ES-I3 (cell line): ENCODE results near the gene CEP83.
"Not testable (repeated sequence)": the region's sequence is repeated elsewhere in the genome, so short reads cannot be mapped to it uniquely, and the experiment has no call there.

ENCODE experiments used
- H3K36me3 ChIP-seq: 2 replicates; pipeline ENCODE4 v1.6.1; 2013; ENCODE audit warnings: mild to moderate bottlenecking, low read length, control low read depth, moderate library complexity; ENCODE audit not compliant: insufficient read depth
- H3K4me1 ChIP-seq: 2 replicates; pipeline ENCODE4 v1.6.1; 2013; ENCODE audit warnings: mild to moderate bottlenecking, control low read depth, low read length; ENCODE audit not compliant: insufficient read depth
- H3K9ac ChIP-seq: 2 replicates; pipeline ENCODE4 v1.6.1; 2013; ENCODE audit warnings: low read depth, mild to moderate bottlenecking, low read length, moderate library complexity
- H3K9me3 ChIP-seq: 2 replicates; pipeline ENCODE4 v1.6.1; 2013; ENCODE audit warnings: mild to moderate bottlenecking, low read length, moderate library complexity; ENCODE audit not compliant: control insufficient read depth, insufficient read depth

Gene CEP83

DNA sequence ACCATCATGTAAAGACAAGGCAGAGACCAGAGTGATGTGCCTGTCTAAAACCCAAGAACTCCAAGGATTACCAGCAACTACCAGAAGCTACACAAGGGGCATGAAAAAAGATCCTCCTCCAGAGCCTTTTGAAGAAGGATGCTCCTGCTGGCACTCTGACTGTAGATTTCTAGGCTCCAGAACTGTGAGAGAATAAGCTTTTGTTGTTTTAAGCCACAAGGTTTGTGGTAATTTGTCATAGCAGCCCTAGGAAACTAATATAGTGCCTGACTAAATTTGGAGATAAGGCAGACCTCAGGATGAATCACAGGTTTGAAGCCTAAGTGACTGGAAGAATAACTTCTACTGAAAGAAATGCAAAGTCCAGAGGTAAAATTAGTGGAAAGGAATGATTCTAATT is 132.9 kb downstream of the CEP83 start:
- H3K4me1 ChIP-seq = no peaks in the 10 kb centered on the region
- peaks cover 7% of the 10 kb centered on the region for H3K36me3 ChIP-seq
- H3K9ac ChIP-seq = no peak overlapping the region
- H3K9me3 ChIP-seq = no peaks in the 10 kb centered on the region; the same call in 1 of the 2 replicates

DNA sequence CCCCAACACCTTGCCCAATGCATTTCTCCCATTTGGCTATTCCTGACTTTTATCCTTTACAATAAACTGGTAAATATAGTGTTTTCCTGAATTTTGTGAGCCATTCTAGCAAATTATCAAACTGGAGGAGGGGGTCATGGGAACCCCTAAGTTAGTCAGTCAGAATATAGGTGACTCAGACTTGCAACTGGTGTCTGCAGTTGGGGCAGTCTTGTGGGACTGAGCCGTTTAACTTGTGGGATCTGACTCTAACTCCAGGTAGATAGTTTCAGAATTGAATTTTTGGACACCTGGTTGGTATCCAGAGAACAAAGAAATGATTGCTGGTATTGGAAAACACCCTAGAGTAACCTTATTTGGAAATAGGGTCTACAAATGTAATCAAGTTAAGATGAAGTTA is 133.4 kb downstream of the CEP83 start:
- H3K9ac ChIP-seq = no peak overlapping the region
- H3K36me3 ChIP-seq = peaks cover 10% of the 10 kb centered on the region
- no peaks in the 10 kb centered on the region for H3K4me1 ChIP-seq
- H3K9me3 ChIP-seq = no peaks in the 10 kb centered on the region; the same call in 1 of the 2 replicates

DNA sequence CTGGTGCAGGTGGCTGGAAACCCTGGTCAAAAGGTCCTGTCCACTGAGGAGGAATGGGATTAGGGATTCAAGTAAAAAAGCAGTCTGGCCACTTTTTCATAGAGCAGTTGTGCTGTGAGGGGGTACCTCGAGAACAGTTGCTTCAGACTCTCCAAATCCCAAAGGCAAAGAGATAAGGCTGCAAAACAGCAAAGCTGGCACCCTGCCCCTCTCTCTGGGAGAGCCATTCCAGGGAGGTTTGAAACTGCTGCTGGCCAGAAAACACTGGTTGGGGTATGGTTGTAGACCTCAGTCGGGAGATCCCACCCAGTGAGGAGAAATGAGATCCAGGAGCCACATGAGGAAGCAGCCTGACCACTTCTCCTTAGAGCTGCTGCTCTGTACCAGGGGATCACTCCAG is 137.3 kb downstream of the CEP83 start:
- H3K9ac ChIP-seq = no peak overlapping the region
- H3K4me1 ChIP-seq = no peaks in the 10 kb centered on the region
- peaks cover 17% of the 10 kb centered on the region for H3K36me3 ChIP-seq
- peaks cover 15% of the 10 kb centered on the region for H3K9me3 ChIP-seq

DNA sequence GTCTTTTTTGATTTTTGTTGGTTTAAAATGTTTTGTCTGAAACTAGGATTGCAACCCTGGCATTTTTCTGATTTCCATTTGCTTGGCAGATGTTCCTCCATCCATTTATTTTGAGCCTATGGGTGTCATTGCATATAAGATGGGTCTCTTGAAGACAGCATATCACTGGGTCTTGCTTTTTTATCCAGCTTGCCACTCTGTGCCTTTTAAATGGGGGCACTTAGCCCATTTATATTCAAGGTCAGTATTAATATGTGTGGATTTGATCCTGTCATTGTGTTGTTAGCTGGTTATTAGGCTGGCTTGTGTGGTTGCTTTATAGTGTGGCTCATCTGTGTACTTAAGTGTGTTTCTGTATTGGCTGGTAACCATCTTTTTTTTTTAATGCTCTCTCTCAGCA is 139.6 kb downstream of the CEP83 start:
- Histone ChIP-seq H3K9me3 (peaks cover 15% of the 10 kb centered on the region), H3K4me1 (no peaks in the 10 kb centered on the region), H3K9ac (no peak overlapping the region), H3K36me3 (peaks cover 12% of the 10 kb centered on the region; the same call in 1 of the 2 replicates)

DNA sequence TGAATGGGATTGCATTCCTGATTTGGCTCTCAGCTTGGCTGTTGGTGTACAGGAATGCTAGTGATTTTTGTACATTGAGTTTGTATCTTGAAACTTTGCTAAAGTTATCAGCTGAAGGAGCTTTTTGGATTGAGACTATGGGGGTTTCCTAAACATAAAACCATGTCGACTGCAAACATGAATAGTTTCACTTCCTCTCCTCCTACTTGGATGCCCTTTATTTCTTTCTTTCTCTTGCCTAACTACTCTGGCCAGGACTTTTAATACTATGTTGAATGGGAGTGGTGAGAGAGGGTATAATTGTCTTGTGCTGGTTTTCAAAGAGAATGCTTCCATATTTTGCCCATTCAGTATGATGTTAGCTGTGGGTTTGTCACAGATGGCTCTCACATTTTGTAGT is 141.5 kb downstream of the CEP83 start:
- H3K9ac ChIP-seq = no peak overlapping the region
- peaks cover 15% of the 10 kb centered on the region for H3K9me3 ChIP-seq
- peaks cover 12% of the 10 kb centered on the region; the same call in 1 of the 2 replicates for H3K36me3 ChIP-seq
- no peaks in the 10 kb centered on the region for H3K4me1 ChIP-seq

DNA sequence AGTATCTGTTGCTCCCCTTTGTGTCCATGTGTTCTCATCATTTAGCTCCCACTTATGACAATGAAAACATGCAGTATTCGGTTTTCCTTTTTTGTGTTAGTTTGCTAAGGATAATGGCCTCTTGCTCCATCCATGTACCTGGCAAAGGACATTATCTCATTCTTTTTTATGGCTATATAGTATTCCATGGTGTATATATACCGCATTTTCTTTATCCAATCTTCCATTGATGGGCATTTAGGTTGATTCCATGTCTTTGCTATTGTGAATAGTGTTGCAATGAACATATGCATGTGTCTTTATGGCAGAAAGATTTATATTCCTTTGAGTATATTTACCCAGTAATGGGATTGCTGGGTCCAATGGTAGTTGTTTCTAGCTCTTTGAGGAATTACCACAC is 143.1 kb downstream of the CEP83 start:
- H3K9ac ChIP-seq, H3K4me1 ChIP-seq, H3K36me3 ChIP-seq: not testable (repeated sequence)
- peaks cover 15% of the 10 kb centered on the region for H3K9me3 ChIP-seq

DNA sequence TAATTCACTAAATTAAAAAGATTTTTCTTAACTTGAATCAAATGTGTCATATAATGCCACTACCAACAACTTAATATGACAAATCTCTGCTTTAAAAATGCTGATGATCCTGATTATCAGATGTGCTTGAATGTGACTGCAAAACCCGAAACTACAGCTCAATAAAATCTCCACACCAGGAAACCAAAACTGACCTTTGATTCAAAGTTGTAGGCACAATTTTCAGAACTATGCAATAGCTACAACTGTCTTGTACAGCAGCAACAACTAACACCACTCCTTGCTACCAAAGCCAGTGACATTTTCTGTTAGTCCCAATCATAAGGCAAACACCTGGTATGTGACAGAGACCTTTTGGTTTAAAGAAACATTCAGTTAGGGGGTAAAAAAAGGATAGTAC is 147.3 kb downstream of the CEP83 start:
- no peaks in the 10 kb centered on the region for H3K36me3 ChIP-seq
- no peak overlapping the region for H3K9ac ChIP-seq
- H3K9me3 ChIP-seq = no peaks in the 10 kb centered on the region
- H3K4me1 ChIP-seq = no peaks in the 10 kb centered on the region

DNA sequence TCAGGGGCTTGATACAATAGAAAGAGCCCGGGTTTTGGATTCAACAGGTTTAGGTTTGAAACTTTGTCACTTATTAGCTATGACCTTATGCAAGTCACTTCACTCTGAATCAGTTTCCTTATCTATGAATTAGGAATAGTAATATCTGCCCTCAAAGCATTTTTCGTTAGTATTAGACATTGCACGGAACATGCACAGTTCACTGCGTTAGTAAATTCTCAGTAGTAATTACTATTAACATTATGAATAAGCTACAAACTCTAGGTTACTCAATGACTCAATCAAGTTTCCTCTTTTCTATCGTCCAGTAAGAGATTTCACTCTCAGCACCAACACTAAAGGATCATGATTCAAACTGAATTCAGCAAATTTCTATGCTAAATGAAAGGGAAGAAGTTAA is 150.3 kb downstream of the CEP83 start:
- H3K36me3 ChIP-seq = no peaks in the 10 kb centered on the region
- H3K9me3 ChIP-seq = no peaks in the 10 kb centered on the region
- H3K9ac ChIP-seq = no peak overlapping the region
- H3K4me1 ChIP-seq = peaks cover 17% of the 10 kb centered on the region

DNA sequence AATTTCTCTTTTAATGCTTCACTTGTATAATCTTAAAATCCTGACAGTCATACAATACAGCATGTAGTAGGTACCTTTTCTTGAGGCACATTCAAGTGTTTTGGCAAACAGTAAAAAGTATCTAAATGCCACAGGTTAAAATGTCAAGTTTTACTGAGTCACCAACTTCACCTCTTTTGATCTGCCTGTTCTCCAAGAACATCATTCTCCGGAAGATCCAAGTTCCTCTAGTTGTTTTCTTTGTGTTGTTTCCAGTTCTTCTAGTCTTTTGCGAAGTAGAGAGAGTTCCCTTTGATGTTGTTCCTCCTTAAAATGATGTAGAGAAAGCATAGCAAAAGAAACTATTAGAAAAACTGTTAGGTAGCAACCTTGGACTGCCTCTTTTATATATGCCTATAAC is 151.1 kb downstream of the CEP83 start:
- no peaks in the 10 kb centered on the region for H3K36me3 ChIP-seq
- peaks cover 24% of the 10 kb centered on the region for H3K4me1 ChIP-seq
- no peaks in the 10 kb centered on the region for H3K9me3 ChIP-seq
- no peak overlapping the region for H3K9ac ChIP-seq

DNA sequence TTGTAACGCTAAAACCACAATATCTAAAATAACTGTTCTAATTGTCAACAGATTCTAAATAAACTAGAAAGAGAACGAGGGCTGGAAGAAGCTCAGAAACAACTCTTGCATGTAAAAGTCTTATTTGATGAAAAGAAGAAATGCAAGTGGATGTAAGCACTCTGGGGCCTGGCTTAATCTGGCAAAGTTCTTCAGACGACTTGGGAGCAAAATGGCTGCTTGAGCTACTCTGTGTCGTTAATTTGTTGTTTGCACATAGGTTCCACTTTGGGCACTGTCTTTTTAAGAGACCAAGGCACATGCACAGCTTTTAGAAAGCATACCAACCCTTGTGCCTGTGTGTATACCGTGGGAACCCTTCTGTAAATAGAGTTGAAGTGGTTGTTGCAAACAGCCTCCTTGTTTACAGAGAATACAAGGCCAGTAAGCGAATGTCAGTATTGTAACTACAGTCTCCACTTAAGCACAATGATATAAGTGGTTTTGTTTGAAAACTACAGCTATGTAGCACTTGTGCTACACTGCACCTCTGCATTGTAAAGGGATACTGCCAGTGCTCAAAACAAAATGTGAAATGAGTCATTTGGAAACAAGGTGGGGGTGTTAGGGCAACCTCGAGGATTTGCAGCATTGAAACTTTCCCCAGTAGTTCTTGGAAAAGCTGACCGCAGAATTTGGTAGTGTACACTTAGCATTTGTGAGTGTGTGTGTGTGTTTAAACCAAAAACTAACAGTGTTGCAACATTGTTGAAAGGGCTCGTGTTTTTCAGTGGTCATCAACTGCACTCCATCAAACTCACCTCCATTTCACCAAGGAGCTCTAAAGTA is 154.3 kb downstream of the CEP83 start:
- Histone ChIP-seq H3K9me3 (no peaks in the 10 kb centered on the region), H3K9ac (peak overlapping the region; percentile 6; the same call in 1 of the 2 replicates), H3K36me3 (no peaks in the 10 kb centered on the region; the same call in 1 of the 2 replicates)

DNA sequence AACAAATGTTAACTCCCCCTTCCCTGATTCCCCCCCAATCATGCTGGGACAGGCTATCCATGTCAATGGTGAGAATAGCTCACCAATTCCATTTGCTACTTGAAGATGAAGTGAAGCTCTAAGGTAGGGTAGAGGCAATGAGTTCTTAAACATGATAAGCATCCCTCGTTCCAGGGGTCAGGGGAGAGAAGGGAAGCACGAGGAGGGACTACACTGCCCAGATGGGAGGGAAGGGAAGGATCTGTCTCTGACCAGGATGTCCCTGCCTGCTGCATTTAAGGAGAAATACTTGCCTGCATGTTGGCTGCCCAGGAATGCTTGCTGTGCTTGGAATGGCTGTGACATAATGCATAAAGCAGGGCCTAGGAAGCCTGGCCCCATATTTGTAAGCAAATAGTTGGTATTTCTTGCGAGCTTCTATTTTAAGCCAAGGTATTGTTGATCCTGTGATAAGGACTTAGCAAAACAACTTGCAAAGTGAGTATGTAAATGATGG is 155.1 kb downstream of the CEP83 start:
- H3K9ac ChIP-seq = no peak overlapping the region; the same call in 1 of the 2 replicates
- H3K9me3 ChIP-seq = no peaks in the 10 kb centered on the region
- no peaks in the 10 kb centered on the region; the same call in 1 of the 2 replicates for H3K36me3 ChIP-seq
- H3K4me1 ChIP-seq = peaks cover 27% of the 10 kb centered on the region

More for the DNA sequence above, 154.3 kb downstream of the CEP83 start:
- H3K4me1 ChIP-seq = peaks cover 27% of the 10 kb centered on the region

DNA sequence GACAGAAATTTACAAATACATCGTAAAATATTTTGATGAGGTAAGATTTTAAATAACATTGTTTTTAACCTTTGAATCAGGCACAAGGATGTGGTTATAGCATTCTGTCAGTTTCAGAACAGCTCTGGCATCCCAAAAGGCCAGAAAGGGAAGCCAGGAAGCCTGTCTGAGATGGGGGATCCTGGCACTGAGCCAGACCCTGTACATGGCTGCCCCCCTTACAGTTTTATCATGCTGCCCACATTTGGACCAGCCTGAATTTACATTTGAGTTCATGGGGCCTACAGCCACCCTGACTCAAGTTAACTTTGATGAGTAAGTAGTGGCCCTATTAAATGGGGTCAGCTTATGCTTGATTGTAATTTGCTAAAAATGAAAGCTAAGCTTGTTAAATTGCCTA is 155.7 kb downstream of the CEP83 start:
- Histone ChIP-seq H3K9me3 (no peaks in the 10 kb centered on the region), H3K4me1 (peaks cover 27% of the 10 kb centered on the region), H3K36me3 (no peaks in the 10 kb centered on the region; the same call in none of the 2 replicates), H3K9ac (no peak overlapping the region)

DNA sequence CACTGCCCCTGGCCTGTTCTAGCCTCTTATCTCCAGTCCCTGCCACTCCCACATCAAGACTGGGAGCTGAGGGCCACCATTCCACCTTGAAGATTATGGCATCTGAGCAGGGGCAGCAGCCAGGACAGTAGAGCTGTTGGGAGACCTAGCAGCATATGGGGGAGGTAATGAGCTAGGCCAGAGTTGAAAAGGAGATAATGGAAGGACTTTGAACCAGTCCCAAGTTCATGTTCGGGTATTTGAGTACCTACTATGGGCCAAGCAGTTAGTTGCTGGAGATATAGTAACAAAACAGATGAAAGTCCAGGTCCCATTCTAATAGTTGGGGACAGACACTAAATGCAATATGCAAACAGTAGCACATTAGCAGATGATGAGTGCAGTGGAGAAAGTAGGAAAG is 159.8 kb downstream of the CEP83 start:
- Histone ChIP-seq H3K4me1 (peaks cover 15% of the 10 kb centered on the region), H3K9ac (no peak overlapping the region), H3K9me3 (no peaks in the 10 kb centered on the region), H3K36me3 (no peaks in the 10 kb centered on the region; the same call in none of the 2 replicates)

DNA sequence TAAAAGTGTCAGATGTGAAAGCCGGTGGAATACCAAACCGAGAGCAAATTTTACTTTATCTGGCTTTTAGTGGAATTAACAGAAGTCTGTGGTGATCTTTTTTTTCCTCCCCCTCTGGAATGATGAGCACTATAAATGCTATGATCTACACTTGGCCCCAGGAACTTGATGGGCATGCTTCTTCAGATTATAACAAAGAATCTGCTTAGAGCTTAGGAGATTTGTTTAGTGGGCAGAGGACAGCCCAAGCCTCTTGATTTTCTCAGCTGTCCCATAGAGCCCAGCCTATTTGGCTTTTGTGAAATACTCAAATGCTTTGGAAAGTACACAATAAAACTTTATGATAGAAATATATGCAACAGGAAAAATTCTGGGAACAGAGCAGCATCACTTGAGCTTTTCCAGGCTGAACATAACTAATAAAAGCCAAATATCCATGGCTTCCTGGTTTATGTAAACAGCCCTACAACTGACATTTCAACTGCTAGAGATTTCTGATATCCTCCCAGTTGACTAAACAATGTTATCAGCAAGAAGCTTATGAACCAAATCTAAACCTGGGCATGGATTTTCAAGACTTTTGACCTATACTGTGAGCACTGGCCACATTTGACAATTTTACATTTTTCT is 161.7 kb downstream of the CEP83 start:
- no peak overlapping the region for H3K9ac ChIP-seq
- no peaks in the 10 kb centered on the region for H3K4me1 ChIP-seq
- no peaks in the 10 kb centered on the region for H3K9me3 ChIP-seq
- no peaks in the 10 kb centered on the region; the same call in none of the 2 replicates for H3K36me3 ChIP-seq
